ENCODE results near the gene SLC44A5.

SLC44A5 gene

GRCh38 chr1:75471252-75471651, 139.7 kb downstream of the SLC44A5 start:
- Histone ChIP-seq H3K36me3 (ENCODE audit: control insufficient read depth, insufficient read depth, low read length) (no peaks in the 10 kb centered on the region), H3K4me1 (ENCODE audit: control insufficient read depth, insufficient read depth, low read length) (no peaks in the 10 kb centered on the region), H3K27ac (ENCODE audit: low read depth, low read length) (no peak overlapping the region), H3K9ac (ENCODE audit: low read length) (no peak overlapping the region), H3K27me3 (ENCODE audit: control insufficient read depth, insufficient read depth, low read length) (no peaks in the 10 kb centered on the region), H3K4me3 (ENCODE audit: low read length) (no peak overlapping the region)

- H3K4me1 ChIP-seq (ENCODE audit: control insufficient read depth, insufficient read depth, low read length) = no peaks in the 10 kb centered on the region
- H3K36me3 ChIP-seq (ENCODE audit: control insufficient read depth, insufficient read depth, low read length) = no peaks in the 10 kb centered on the region
- no peaks in the 10 kb centered on the region for H3K27me3 ChIP-seq (ENCODE audit: control insufficient read depth, insufficient read depth, low read length)
- H3K9ac ChIP-seq (ENCODE audit: low read length) = no peak overlapping the region
- H3K4me3 ChIP-seq (ENCODE audit: low read length) = no peak overlapping the region
- H3K27ac ChIP-seq (ENCODE audit: low read depth, low read length) = no peak overlapping the region
Measured at GRCh38 chr1:75470448-75470847, 140.5 kb downstream of the SLC44A5 start.

GRCh38 chr1:75469586-75470173, 141.2 kb downstream of the SLC44A5 start:
- Histone ChIP-seq H3K36me3 (ENCODE audit: control insufficient read depth, insufficient read depth, low read length) (no peaks in the 10 kb centered on the region), H3K9ac (ENCODE audit: low read length) (no peak overlapping the region), H3K27me3 (ENCODE audit: control insufficient read depth, insufficient read depth, low read length) (no peaks in the 10 kb centered on the region), H3K4me1 (ENCODE audit: control insufficient read depth, insufficient read depth, low read length) (no peaks in the 10 kb centered on the region), H3K27ac (ENCODE audit: low read depth, low read length) (no peak overlapping the region), H3K4me3 (ENCODE audit: low read length) (no peak overlapping the region)

- H3K27me3 ChIP-seq (ENCODE audit: control insufficient read depth, insufficient read depth, low read length) = no peaks in the 10 kb centered on the region
- no peaks in the 10 kb centered on the region for H3K4me1 ChIP-seq (ENCODE audit: control insufficient read depth, insufficient read depth, low read length)
- H3K9ac ChIP-seq (ENCODE audit: low read length) = no peak overlapping the region
- H3K36me3 ChIP-seq (ENCODE audit: control insufficient read depth, insufficient read depth, low read length) = no peaks in the 10 kb centered on the region
- H3K4me3 ChIP-seq (ENCODE audit: low read length) = no peak overlapping the region
- H3K27ac ChIP-seq (ENCODE audit: low read depth, low read length) = no peak overlapping the region
Measured at GRCh38 chr1:75461808-75462325, 149.0 kb downstream of the SLC44A5 start.

- Histone ChIP-seq H3K4me1 (ENCODE audit: control insufficient read depth, insufficient read depth, low read length) (no peaks in the 10 kb centered on the region), H3K4me3 (ENCODE audit: low read length) (no peak overlapping the region), H3K36me3 (ENCODE audit: control insufficient read depth, insufficient read depth, low read length) (no peaks in the 10 kb centered on the region), H3K27me3 (ENCODE audit: control insufficient read depth, insufficient read depth, low read length) (no peaks in the 10 kb centered on the region), H3K27ac (ENCODE audit: low read depth, low read length) (no peak overlapping the region), H3K9ac (ENCODE audit: low read length) (no peak overlapping the region)
Measured at GRCh38 chr1:75449998-75450397, 160.9 kb downstream of the SLC44A5 start.

GRCh38 chr1:75444220-75444619, 166.7 kb downstream of the SLC44A5 start:
- H3K4me3 ChIP-seq (ENCODE audit: low read length) = no peak overlapping the region
- no peaks in the 10 kb centered on the region for H3K4me1 ChIP-seq (ENCODE audit: control insufficient read depth, insufficient read depth, low read length)
- H3K9ac ChIP-seq (ENCODE audit: low read length) = no peak overlapping the region
- no peak overlapping the region for H3K27ac ChIP-seq (ENCODE audit: low read depth, low read length)
- no peaks in the 10 kb centered on the region for H3K27me3 ChIP-seq (ENCODE audit: control insufficient read depth, insufficient read depth, low read length)
- H3K36me3 ChIP-seq (ENCODE audit: control insufficient read depth, insufficient read depth, low read length) = no peaks in the 10 kb centered on the region

- Histone ChIP-seq H3K36me3 (ENCODE audit: control insufficient read depth, insufficient read depth, low read length) (no peaks in the 10 kb centered on the region), H3K9ac (ENCODE audit: low read length) (no peak overlapping the region), H3K4me1 (ENCODE audit: control insufficient read depth, insufficient read depth, low read length) (no peaks in the 10 kb centered on the region), H3K4me3 (ENCODE audit: low read length) (no peak overlapping the region), H3K27ac (ENCODE audit: low read depth, low read length) (no peak overlapping the region), H3K27me3 (ENCODE audit: control insufficient read depth, insufficient read depth, low read length) (no peaks in the 10 kb centered on the region)
Measured at GRCh38 chr1:75440274-75440673, 170.6 kb downstream of the SLC44A5 start.

GRCh38 chr1:75438355-75438754, 172.6 kb downstream of the SLC44A5 start:
- Histone ChIP-seq H3K4me1 (ENCODE audit: control insufficient read depth, insufficient read depth, low read length) (no peaks in the 10 kb centered on the region), H3K36me3 (ENCODE audit: control insufficient read depth, insufficient read depth, low read length) (no peaks in the 10 kb centered on the region), H3K9ac (ENCODE audit: low read length) (no peak overlapping the region), H3K27me3 (ENCODE audit: control insufficient read depth, insufficient read depth, low read length) (no peaks in the 10 kb centered on the region), H3K27ac (ENCODE audit: low read depth, low read length) (no peak overlapping the region), H3K4me3 (ENCODE audit: low read length) (no peak overlapping the region)

GRCh38 chr1:75431843-75432242, 179.1 kb downstream of the SLC44A5 start:
- Histone ChIP-seq H3K27me3 (ENCODE audit: control insufficient read depth, insufficient read depth, low read length) (no peaks in the 10 kb centered on the region), H3K4me1 (ENCODE audit: control insufficient read depth, insufficient read depth, low read length) (no peaks in the 10 kb centered on the region), H3K36me3 (ENCODE audit: control insufficient read depth, insufficient read depth, low read length) (no peaks in the 10 kb centered on the region), H3K4me3 (ENCODE audit: low read length) (no peak overlapping the region), H3K9ac (ENCODE audit: low read length) (no peak overlapping the region), H3K27ac (ENCODE audit: low read depth, low read length) (no peak overlapping the region)

- H3K27ac ChIP-seq (ENCODE audit: low read depth, low read length) = no peak overlapping the region
- H3K27me3 ChIP-seq (ENCODE audit: control insufficient read depth, insufficient read depth, low read length) = no peaks in the 10 kb centered on the region
Measured at GRCh38 chr1:75430526-75430925, 180.4 kb downstream of the SLC44A5 start.

GRCh38 chr1:75426688-75427087, 184.2 kb downstream of the SLC44A5 start:
- no peak overlapping the region for H3K27ac ChIP-seq (ENCODE audit: low read depth, low read length)
- H3K9ac ChIP-seq (ENCODE audit: low read length) = no peak overlapping the region
- H3K36me3 ChIP-seq (ENCODE audit: control insufficient read depth, insufficient read depth, low read length) = no peaks in the 10 kb centered on the region
- no peak overlapping the region for H3K4me3 ChIP-seq (ENCODE audit: low read length)
- H3K4me1 ChIP-seq (ENCODE audit: control insufficient read depth, insufficient read depth, low read length) = no peaks in the 10 kb centered on the region
- H3K27me3 ChIP-seq (ENCODE audit: control insufficient read depth, insufficient read depth, low read length) = no peaks in the 10 kb centered on the region

More at GRCh38 chr1:75430526-75430925, 180.4 kb downstream of the SLC44A5 start:
- no peaks in the 10 kb centered on the region for H3K36me3 ChIP-seq (ENCODE audit: control insufficient read depth, insufficient read depth, low read length)
- no peak overlapping the region for H3K9ac ChIP-seq (ENCODE audit: low read length)
- no peaks in the 10 kb centered on the region for H3K4me1 ChIP-seq (ENCODE audit: control insufficient read depth, insufficient read depth, low read length)
- H3K4me3 ChIP-seq (ENCODE audit: low read length) = no peak overlapping the region

- Histone ChIP-seq H3K4me3 (ENCODE audit: low read length) (no peak overlapping the region), H3K9ac (ENCODE audit: low read length) (no peak overlapping the region), H3K27ac (ENCODE audit: low read depth, low read length) (no peak overlapping the region), H3K27me3 (ENCODE audit: control insufficient read depth, insufficient read depth, low read length) (no peaks in the 10 kb centered on the region), H3K4me1 (ENCODE audit: control insufficient read depth, insufficient read depth, low read length) (no peaks in the 10 kb centered on the region), H3K36me3 (ENCODE audit: control insufficient read depth, insufficient read depth, low read length) (no peaks in the 10 kb centered on the region)
Measured at GRCh38 chr1:75425001-75425650, 185.8 kb downstream of the SLC44A5 start.

GRCh38 chr1:75423616-75424015, 187.3 kb downstream of the SLC44A5 start:
- Histone ChIP-seq H3K27ac (ENCODE audit: low read depth, low read length) (no peak overlapping the region), H3K4me1 (ENCODE audit: control insufficient read depth, insufficient read depth, low read length) (no peaks in the 10 kb centered on the region), H3K9ac (ENCODE audit: low read length) (no peak overlapping the region)

More at GRCh38 chr1:75423616-75424015, 187.3 kb downstream of the SLC44A5 start:
- Histone ChIP-seq H3K27me3 (ENCODE audit: control insufficient read depth, insufficient read depth, low read length) (no peaks in the 10 kb centered on the region), H3K36me3 (ENCODE audit: control insufficient read depth, insufficient read depth, low read length) (no peaks in the 10 kb centered on the region), H3K4me3 (ENCODE audit: low read length) (no peak overlapping the region)

Data from rectal smooth muscle tissue (tissue), 1 donor.